HG03159 (cell line): ENCODE results near the gene CDH13.

ENCODE experiments used
- ATAC-seq: cut with Tn5 transposase; IDR thresholded peaks from one replicate; pipeline ENCODE4 v1.9.1; 2021; ENCODE audit warnings: mild to moderate bottlenecking, moderate library complexity; ENCODE audit not compliant: unreplicated experiment

Gene CDH13

DNA sequence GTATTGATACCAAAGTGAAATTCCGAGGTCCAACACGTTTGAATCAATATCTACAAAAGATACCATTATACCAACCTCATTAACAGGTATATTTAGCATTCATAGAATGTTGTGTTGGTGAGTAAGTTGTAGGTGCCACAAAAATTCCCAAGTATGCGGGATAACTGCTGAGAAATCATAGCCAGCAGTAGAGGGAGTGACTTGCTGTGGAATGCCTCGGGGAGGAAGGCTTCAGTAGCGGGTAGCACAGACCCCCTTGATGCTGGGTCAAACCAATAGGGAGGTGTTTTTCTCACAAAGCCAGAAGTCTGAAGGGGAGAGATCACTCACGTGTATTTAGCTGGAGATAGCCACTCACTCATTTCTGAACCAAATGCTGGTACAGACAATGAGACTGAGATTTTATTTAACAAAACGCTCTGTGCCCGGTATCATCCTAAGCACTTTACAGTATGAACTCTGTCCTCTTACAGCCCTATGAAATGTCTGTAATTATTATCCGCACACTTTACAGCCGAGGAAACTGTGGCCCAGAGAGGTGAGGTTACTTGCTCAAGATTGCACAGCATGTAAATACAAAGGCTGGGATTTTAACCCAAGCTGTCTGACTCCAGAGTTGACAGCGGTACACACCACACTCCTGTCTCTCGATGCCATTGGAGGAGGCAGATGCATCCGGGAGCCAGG lies 1204.1 kb downstream of the CDH13 start:
- no peak for ATAC-seq

DNA sequence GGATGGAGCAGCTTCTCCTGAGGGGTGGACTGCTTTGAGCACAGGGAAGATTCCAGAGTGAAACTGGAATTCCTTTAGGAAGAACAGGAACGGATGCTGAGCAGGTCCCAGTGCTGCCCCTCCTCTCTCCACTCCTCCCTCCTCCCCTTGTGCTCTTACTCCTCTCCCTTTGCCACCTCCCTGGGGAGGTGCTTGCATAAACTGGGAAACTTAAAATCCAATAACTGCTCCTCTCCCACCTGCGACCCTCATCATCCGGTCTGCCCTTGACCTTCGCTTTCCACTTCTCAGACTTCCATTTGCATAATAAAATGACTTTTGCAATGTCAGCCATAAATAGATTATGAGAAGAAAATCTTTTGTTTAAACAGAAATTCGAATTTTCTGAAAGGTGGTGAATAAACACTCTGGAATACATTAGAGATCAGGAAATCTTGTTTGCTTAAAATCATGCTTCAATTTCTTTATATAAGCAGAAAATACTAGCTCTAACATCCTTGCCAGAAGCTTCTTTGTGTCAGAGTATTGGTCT lies 1204.8 kb downstream of the CDH13 start:
- ATAC-seq, result no peak

GRCh38 chr16:83833921-83834320 lies 1207.2 kb downstream of the CDH13 start:
- no peak for ATAC-seq

- no peak for ATAC-seq
Measured at GRCh38 chr16:83835586-83836566, 1209.1 kb downstream of the CDH13 start.

- ATAC-seq, result no peak
Measured at GRCh38 chr16:83837566-83837965, 1210.8 kb downstream of the CDH13 start.

DNA sequence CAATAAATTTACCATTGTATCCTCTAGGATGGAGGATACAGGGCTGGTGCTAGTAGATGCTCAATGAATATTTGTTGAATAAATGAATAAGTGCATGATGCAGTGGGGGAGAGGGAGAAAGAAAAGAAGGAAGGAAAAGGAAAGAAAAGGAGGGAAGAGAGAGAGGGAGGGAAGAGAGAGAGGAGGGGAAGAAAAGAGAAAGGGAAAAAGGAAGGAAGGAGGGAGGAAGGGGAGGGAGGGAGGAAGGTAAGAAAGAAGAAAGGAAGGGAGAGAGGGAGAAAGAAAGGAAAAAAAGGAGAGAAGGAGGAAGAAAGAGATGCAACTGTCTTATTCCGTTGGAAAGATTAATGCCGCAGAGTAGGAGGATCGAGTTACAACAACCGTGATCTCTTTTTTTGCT lies 1211.4 kb downstream of the CDH13 start:
- no peak for ATAC-seq

GRCh38 chr16:83839561-83839960 lies 1212.8 kb downstream of the CDH13 start:
- ATAC-seq, result no peak

- no peak for ATAC-seq
Measured at GRCh38 chr16:83840060-83840617, 1213.4 kb downstream of the CDH13 start.

DNA sequence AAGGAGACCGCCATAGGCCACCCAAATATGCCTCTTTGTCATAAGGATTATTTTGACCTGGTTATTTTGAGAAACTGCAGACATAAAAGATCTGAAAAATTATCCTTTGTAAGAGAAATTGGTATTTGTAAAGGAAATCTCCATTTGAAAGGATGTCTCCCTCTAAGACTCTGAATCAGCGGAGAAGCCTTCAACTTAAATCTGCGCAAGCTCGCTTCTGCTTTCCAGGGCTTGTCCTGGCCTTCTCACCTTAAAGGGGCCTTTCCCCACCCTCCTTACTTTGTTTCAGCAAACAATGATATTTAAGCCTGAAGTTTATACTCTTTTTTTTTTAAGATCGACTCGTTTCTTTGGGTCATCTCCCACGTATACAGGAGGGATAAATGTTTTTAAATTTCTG lies 1215.5 kb downstream of the CDH13 start:
- ATAC-seq, result no peak

DNA sequence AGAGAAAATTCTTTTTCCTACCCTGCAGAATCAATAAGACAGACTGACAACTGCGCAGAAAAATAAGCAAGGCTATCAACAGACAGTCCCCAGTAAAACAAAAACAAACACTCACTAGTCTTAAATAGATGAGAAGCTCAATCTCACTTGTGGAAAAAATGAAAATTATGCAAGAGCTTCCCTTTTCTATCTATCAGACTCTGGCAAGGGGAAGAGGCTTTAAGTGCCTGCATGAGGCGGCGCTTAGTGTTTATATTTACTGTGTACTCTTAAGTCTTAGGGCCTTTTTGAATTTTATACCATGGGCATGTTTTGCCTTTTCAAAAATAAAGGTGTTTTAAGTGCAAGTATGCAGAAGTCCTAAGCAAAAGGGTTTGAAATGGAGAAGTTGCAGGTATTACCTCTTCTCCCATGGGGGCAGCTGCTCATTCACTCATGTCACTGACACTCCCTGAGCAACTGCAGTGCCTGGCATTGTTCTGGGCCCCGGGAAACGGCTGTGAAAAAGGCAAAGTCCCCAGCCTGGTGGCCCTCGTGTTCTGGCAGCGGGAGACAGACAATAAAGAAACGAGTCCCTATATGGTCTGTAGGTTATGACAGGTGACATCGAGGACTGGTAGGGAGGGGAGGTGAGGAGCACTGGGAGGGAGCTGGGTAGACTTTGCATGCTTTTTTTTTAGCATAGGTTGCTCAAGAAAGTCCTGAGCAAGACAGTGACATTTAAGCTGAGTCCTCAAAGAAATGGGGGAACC lies 1216.2 kb downstream of the CDH13 start:
- ATAC-seq, result no peak

DNA sequence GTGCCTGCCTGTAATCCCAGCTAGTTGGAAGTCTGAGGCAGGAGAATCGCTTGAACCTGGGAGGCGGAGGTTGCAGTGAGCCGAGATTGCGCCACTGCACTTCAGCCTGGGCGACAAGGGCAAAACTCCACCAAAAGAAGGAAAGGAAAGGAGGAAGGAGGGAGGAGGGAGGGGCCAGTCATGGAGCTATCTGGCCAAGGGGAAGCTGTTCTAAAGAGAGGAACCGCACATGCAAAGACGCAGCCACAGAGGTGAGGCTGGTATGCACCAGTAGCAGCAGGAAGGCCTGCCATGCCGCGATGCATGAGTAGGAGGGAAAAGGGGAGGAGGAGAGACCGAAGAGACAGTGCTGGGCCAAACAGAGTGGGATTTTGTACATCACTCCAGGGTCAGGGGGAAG lies 1216.9 kb downstream of the CDH13 start:
- no peak for ATAC-seq

DNA sequence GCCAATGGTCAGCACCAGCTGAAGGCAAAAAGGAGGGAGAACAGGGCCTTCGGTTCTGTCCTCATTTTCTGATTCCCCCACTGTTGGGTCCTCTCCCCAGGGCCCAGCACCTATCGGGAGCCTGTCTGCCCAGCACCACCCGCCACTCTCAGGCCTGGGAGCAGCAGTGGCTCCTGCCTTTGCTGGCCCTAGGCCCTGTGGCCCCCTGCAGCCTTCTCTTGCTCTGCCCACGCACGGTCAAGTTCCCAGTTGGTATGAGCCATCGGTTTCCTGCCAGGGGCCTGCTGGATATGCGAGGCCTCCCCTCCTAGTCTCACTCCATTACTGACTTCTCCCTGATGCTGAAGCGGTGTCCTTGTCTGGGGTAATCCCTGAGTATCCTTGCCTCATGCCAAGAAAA lies 1218.5 kb downstream of the CDH13 start:
- no peak for ATAC-seq

DNA sequence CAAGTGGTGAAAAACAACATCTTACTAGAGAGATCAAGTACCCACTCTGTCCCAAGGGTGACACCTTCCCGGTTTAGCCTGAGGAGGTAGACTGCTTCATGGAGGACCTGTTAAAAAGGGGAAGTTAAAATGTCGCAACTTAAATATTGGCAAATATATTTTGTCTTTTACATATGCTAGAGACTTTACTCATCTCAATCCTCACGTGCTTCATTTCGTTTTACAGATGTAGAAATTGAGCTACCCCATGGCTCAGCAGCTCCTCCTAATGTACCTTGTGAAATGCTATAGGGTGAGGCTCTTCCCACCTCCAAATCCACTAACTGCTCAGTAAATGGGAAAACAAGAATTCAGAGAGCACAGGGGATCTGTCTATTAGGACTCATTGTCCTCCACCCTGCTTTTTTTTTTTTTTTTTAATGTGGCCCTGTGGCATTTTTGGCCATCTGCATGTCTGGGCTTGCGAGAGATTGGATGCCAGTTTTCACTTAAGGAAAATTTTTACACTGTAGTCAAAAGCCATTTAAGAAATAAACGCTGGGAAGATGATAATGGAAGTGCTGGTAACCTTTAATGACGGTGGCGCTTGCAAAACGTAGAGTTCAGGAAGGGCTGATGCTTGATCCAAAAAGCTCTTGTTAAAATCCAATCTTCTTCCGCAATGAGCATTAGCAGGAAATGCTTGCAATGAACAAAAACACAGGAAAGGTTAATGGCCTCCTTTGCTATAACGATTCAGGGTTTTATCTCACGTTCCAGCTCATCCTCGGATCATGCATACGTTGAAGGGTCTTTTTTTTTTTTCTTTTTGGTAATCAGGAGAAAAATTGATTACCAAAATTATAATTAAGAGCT lies 1220.8 kb downstream of the CDH13 start:
- no peak for ATAC-seq

GRCh38 chr16:83849421-83849820 lies 1222.7 kb downstream of the CDH13 start:
- no peak for ATAC-seq
